OCI-LY7 (cell line): Measurements from ENCODE around the gene TVP23A. TPM values are rescaled to one million over a fixed set of nuclear protein-coding genes. Genes with fewer than 3 reads are reported as not detected.

Experiments used
- BruUV-seq: library from RNA; stranded (reverse); fragments of 400-500 nt; replicated peaks from 2 replicates; lab custom pipeline; 2021; lab: Mats Ljungman, UMichigan
- CTCF ChIA-PET: fragments of 300-600 bp; sonication (Branson Sonifier 250); formaldehyde crosslinking; loops from one replicate; lab custom pipeline; 2022; ENCODE audit warnings: antibody characterized with exemption; ENCODE audit not compliant: unreplicated experiment; lab: Charles Lee
- POLR2A ChIA-PET: fragments of 300-600 bp; sonication (Branson Sonifier 250); formaldehyde crosslinking; loops from one replicate; lab custom pipeline; 2022; ENCODE audit warnings: antibody characterized with exemption; lab: Charles Lee
- DNase-seq: peaks from one replicate; pipeline ENCODE4 v3.0.0-alpha.2; 2015; ENCODE audit warnings: low spot score
- H2AFZ ChIP-seq: fragments of 200-600 bp; sonication (generic), shearing (Covaris generic); 2 replicates; pipeline ENCODE4 v1.6.1; 2014; ENCODE audit warnings: mild to moderate bottlenecking, antibody characterized with exemption, low read length, moderate library complexity
- H3K27ac ChIP-seq: fragments of 200-600 bp; sonication (generic); 2 replicates; pipeline ENCODE4 v1.5.1; 2014; ENCODE audit warnings: mixed run types, low read depth, mild to moderate bottlenecking, moderate library complexity, low read length, inconsistent platforms; ENCODE audit not compliant: poor library complexity, severe bottlenecking
- H3K36me3 ChIP-seq: fragments of 200-600 bp; sonication (generic); 2 replicates; pipeline ENCODE4 v1.6.1; 2014; ENCODE audit warnings: mild to moderate bottlenecking, antibody characterized with exemption, low read length, moderate library complexity, mixed read lengths; ENCODE audit not compliant: insufficient read depth
- H3K4me1 ChIP-seq: fragments of 200-600 bp; sonication (generic); 2 replicates; pipeline ENCODE4 v1.5.1; 2014; ENCODE audit warnings: mild to moderate bottlenecking, low read length; ENCODE audit not compliant: insufficient read depth, poor library complexity, severe bottlenecking
- H3K4me2 ChIP-seq: fragments of 200-600 bp; sonication (generic); 2 replicates; pipeline ENCODE4 v1.6.1; 2014; ENCODE audit warnings: mild to moderate bottlenecking, low read length
- H3K4me3 ChIP-seq: fragments of 200-600 bp; sonication (generic); 2 replicates; pipeline ENCODE4 v1.5.1; 2014; ENCODE audit warnings: mild to moderate bottlenecking, low read depth, low read length; ENCODE audit not compliant: poor library complexity, severe bottlenecking
- H3K79me2 ChIP-seq: fragments of 200-600 bp; sonication (generic); 2 replicates; pipeline ENCODE4 v1.6.1; 2016; ENCODE audit warnings: low read depth, mild to moderate bottlenecking, low read length, moderate library complexity, mixed read lengths; ENCODE audit not compliant: insufficient read depth
- H3K9me2 ChIP-seq: fragments of 200-600 bp; sonication (generic); 2 replicates; pipeline ENCODE4 v1.6.1; 2016; ENCODE audit warnings: mild to moderate bottlenecking, low read length, mixed read lengths; ENCODE audit not compliant: insufficient read depth
- H3K9me3 ChIP-seq: fragments of 200-600 bp; sonication (generic); 2 replicates; pipeline ENCODE4 v1.6.1; 2014; ENCODE audit warnings: mild to moderate bottlenecking, mixed run types, low read length, mixed read lengths
- H4K20me1 ChIP-seq: fragments of 200-600 bp; sonication (generic); 2 replicates; pipeline ENCODE4 v1.6.1; 2014; ENCODE audit warnings: mild to moderate bottlenecking, antibody characterized with exemption, low read length, moderate library complexity, mixed read lengths; ENCODE audit not compliant: insufficient read depth
- CTCF ChIP-seq: fragments of 200-600 bp; sonication (generic); conservative IDR thresholded peaks from 2 replicates; pipeline ENCODE4 v1.5.1; 2014; ENCODE audit warnings: mild to moderate bottlenecking, antibody characterized with exemption, low read length, moderate library complexity, mixed read lengths
- EZH2phosphoT487 ChIP-seq: fragments of 200-600 bp; sonication (generic); IDR thresholded peaks from 2 replicates; pipeline ENCODE4 v1.6.1; 2018; ENCODE audit warnings: low read depth, borderline replicate concordance, mild to moderate bottlenecking, mixed run types, antibody characterized with exemption, low read length, moderate library complexity, mixed read lengths
- intact Hi-C: fragments of 100-400 bp; cut with micrococcal nuclease; formaldehyde crosslinking; loops from one replicate; pipeline ENCODE4 v1.10.0; 2022; ENCODE audit not compliant: unreplicated experiment
- total RNA-seq, 2 experiments: library from RNA; depleted of rRNA in 1 of 2; stranded (reverse); fragments of >200 nt in 1 of 2; shearing (Covaris generic) in 1 of 2; gene quantifications; 2 replicates each; pipeline ENCODE4 v1.2.3, GENCODE V29; 2014 to 2022

Gene TVP23A
- total RNA-seq, 2 experiments from 2014 or later, result 0.57 TPM; not detected in 1

- Histone ChIP-seq H2AFZ (no peak overlapping the region), H3K4me1 (no peaks in the 10 kb centered on the region), H3K4me3 (no peak overlapping the region), H3K79me2 (no peaks in the 10 kb centered on the region), H4K20me1 (no peaks in the 10 kb centered on the region), H3K9me2 (no peaks in the 10 kb centered on the region), H3K27ac (no peak overlapping the region), H3K36me3 (peaks cover 60% of the 10 kb centered on the region), H3K9me3 (no peaks in the 10 kb centered on the region), H3K4me2 (no peak overlapping the region)
- TF ChIP-seq EZH2phosphoT487 (no peak), CTCF (no peak)
- DNase-seq, result no peak
- BruUV-seq, result no TSS peak
- ChIA-PET CTCF (no interaction called here), POLR2A (interaction anchor here (0.6 kb wide), 1 partner anchor 345 kb away, joined by 3 read pairs; no protein-coding TSS in a partner anchor)
- intact Hi-C loops, result no loop called here
Measured at GRCh38 chr16:10765772-10766171, 52.8 kb downstream of the TVP23A start.

- CTCF ChIA-PET, result no interaction called here
- H2AFZ ChIP-seq, result no peak overlapping the region
- no peaks in the 10 kb centered on the region for H3K4me1 ChIP-seq
- H3K27ac ChIP-seq, result no peak overlapping the region
- TF ChIP-seq CTCF, result no peak
- no peak for TF ChIP-seq EZH2phosphoT487
- H4K20me1 ChIP-seq, result no peaks in the 10 kb centered on the region
- H3K4me2 ChIP-seq, result no peak overlapping the region
- no TSS peak for BruUV-seq
- H3K79me2 ChIP-seq, result no peaks in the 10 kb centered on the region
- POLR2A ChIA-PET, result no interaction called here
- H3K9me3 ChIP-seq, result no peaks in the 10 kb centered on the region
- intact Hi-C loops, result no loop called here
- DNase-seq, result no peak
- no peaks in the 10 kb centered on the region for H3K9me2 ChIP-seq
- H3K4me3 ChIP-seq, result no peak overlapping the region
- peaks cover 79% of the 10 kb centered on the region for H3K36me3 ChIP-seq
Measured at GRCh38 chr16:10763456-10763855, 55.1 kb downstream of the TVP23A start.

- POLR2A ChIA-PET, result no interaction called here
- CTCF ChIA-PET, result no interaction called here
- TF ChIP-seq CTCF (no peak), EZH2phosphoT487 (no peak)
- no peaks in the 10 kb centered on the region for H3K9me2 ChIP-seq
- no peak overlapping the region for H2AFZ ChIP-seq
- H3K36me3 ChIP-seq, result peaks cover 85% of the 10 kb centered on the region
- BruUV-seq, result no TSS peak
- no peak for DNase-seq
- H3K4me3 ChIP-seq, result no peak overlapping the region
- intact Hi-C loops, result no loop called here
- no peak overlapping the region for H3K27ac ChIP-seq
- no peaks in the 10 kb centered on the region for H4K20me1 ChIP-seq
- H3K4me1 ChIP-seq, result no peaks in the 10 kb centered on the region
- H3K79me2 ChIP-seq, result no peaks in the 10 kb centered on the region
- no peaks in the 10 kb centered on the region for H3K9me3 ChIP-seq
- no peak overlapping the region for H3K4me2 ChIP-seq
Measured at GRCh38 chr16:10762336-10763016, 56.1 kb downstream of the TVP23A start.
